Peyer's patch (tissue), 4 donors: ENCODE measurements around the gene NCMAP. TPM values are rescaled to one million over a fixed set of nuclear protein-coding genes. Genes with fewer than 3 reads are reported as not detected.
"Not testable (repeated sequence)": the region's sequence is repeated elsewhere in the genome, so short reads cannot be mapped to it uniquely, and the experiment has no call there.

Experiments used
- DNase-seq, 3 donors: peaks; one replicate each; pipeline ENCODE4 v3.0.0-alpha.2; 2017 to 2019
- H3K27ac ChIP-seq, 4 donors: fragments of 200-600 bp; sonication (generic); one replicate each; pipeline ENCODE4 v1.5.1; 2016 to 2019
- H3K27me3 ChIP-seq, 2 donors: fragments of 200-600 bp; sonication (generic); one replicate each; pipeline ENCODE4 v1.5.1; 2019
- H3K36me3 ChIP-seq, 3 donors: fragments of 200-600 bp; sonication (generic); one replicate each; pipeline ENCODE4 v1.5.1; 2016 to 2019
- H3K4me1 ChIP-seq, 4 donors: fragments of 200-600 bp; sonication (generic); one replicate each; pipeline ENCODE4 v1.5.1; 2016 to 2019
- H3K4me3 ChIP-seq, 4 donors: fragments of 200-600 bp; sonication (generic); 1 replicate in 3 of 4; 2 replicates in 1 of 4; pipeline ENCODE4 v1.5.1; 2016 to 2019; ENCODE audit warnings: mild to moderate bottlenecking in 1 of 4
- H3K9me3 ChIP-seq, 4 donors: fragments of 200-600 bp; sonication (generic); one replicate each; pipeline ENCODE4 v1.5.1; 2016 to 2019; ENCODE audit warnings: mild to moderate bottlenecking in 1 of 4
- POLR2A ChIP-seq, 2 donors: fragments of 450-650 bp; IDR thresholded peaks; one replicate each; pipeline ENCODE4 v1.5.1; 2017; ENCODE audit warnings: antibody characterized with exemption in 2 of 2, mild to moderate bottlenecking in 2 of 2, moderate library complexity in 2 of 2
- total RNA-seq, 4 donors: library from RNA; depleted of rRNA; stranded (reverse); fragments of >200 nt; gene quantifications; one replicate each; pipeline ENCODE4 v1.1.0, GENCODE V29; 2016
- TF ChIP-seq, protein P1 (sequence below), 6 experiments: fragments of 450-650 bp in 4 of 6; fragments of 200-600 bp in 2 of 6; sonication (generic) in 1 of 6; IDR thresholded peaks; one replicate each; pipeline ENCODE4 v1.5.1; 2017 to 2019; ENCODE audit warnings: antibody characterized with exemption in 6 of 6, mild to moderate bottlenecking in 3 of 6, moderate library complexity in 1 of 6

Gene NCMAP
- total RNA-seq, 4 donors from 2014 or later = 1.6 to 9.5 (median 4.2) TPM

DNA sequence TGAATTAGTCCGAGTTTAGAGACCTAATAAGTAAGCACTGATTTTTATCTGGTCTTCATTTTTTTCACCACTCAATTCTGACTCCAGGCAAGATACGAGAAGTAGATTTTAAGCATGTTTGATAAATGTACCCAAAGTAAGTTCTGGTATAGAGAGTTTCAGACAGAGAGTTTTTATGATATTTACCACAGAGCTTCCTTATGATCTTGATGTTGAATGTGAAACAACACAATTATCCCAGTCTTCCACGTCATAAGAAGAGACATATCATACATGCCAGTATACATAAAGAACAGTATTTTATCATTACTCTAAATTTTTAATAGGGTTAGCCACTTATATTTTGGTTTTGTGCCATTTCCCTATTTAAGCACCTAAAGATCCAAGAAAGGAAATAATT is 7.8 kb upstream of the NCMAP start:
- Histone ChIP-seq H3K4me1 (peaks cover 0 to 9% (median 0%) of the 10 kb centered on the region in 4 donors), H3K4me3 (no peak overlapping the region), H3K27ac (no peak overlapping the region), H3K27me3 (no peaks in the 10 kb centered on the region), H3K36me3 (no peaks in the 10 kb centered on the region), H3K9me3 (no peaks in the 10 kb centered on the region)
- TF ChIP-seq, protein P1, sequence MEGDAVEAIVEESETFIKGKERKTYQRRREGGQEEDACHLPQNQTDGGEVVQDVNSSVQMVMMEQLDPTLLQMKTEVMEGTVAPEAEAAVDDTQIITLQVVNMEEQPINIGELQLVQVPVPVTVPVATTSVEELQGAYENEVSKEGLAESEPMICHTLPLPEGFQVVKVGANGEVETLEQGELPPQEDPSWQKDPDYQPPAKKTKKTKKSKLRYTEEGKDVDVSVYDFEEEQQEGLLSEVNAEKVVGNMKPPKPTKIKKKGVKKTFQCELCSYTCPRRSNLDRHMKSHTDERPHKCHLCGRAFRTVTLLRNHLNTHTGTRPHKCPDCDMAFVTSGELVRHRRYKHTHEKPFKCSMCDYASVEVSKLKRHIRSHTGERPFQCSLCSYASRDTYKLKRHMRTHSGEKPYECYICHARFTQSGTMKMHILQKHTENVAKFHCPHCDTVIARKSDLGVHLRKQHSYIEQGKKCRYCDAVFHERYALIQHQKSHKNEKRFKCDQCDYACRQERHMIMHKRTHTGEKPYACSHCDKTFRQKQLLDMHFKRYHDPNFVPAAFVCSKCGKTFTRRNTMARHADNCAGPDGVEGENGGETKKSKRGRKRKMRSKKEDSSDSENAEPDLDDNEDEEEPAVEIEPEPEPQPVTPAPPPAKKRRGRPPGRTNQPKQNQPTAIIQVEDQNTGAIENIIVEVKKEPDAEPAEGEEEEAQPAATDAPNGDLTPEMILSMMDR (IDR thresholded peaks at IDR 0.05) = no peak
- TF ChIP-seq POLR2A (IDR thresholded peaks at IDR 0.05) = no peak
- no peak for DNase-seq

DNA sequence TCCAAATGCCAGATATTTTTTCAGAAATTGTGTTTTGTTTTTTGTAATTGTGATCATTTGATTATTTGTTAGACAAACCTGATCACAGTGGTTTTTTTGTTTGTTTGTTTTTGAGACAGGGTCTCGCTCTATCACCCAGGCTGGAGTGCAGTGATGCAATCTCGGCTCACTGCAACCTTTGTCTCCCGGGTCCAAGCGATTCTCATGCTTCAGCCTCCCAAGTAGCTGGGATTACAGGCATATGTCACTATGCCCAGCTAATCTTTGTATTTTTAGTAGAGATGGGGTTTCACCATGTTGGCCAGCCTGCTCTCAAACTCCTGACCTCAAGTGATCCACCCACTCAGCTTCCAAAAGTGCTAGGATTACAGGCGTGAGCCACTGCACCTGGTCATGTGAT is 6.7 kb upstream of the NCMAP start:
- not testable (repeated sequence) for H3K27ac ChIP-seq, H3K4me1 ChIP-seq, DNase-seq, H3K9me3 ChIP-seq, H3K36me3 ChIP-seq, H3K27me3 ChIP-seq, H3K4me3 ChIP-seq

DNA sequence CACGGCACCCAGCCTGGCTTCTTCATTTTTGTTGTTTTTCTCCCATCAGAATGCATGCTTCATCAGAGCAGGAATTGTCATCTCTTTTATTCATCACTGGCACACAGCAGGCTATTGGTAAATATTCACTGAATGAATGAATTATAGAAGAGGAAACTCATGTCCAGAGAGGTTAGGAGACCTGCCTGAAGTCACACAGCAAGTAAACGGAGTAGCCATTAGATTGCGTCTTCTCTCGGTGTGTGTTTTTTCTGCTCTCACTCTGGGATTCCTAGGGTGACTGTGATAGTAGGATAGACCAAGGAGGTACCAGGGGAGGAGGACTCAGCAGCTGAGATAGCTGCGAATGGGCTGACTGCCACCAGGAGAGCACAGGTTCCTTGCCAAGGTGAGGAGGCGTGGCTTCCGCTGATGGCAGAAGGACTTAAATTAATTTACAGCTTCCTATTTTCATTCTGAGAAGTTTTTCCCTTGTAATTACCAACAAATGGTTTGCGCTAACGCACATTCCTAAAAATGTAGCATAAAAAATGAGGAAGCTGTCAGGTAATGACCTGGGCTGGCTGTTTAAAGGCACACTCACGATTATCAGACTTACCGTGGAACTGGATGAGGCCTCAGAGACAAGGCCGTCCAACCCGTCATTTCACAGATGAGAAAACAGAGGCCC is 4.5 kb upstream of the NCMAP start:
- Histone ChIP-seq H3K27ac (no peak overlapping the region), H3K4me1 (peaks cover 0 to 19% (median 5%) of the 10 kb centered on the region in 4 donors), H3K4me3 (no peak overlapping the region), H3K9me3 (no peaks in the 10 kb centered on the region), H3K36me3 (no peaks in the 10 kb centered on the region), H3K27me3 (no peaks in the 10 kb centered on the region)
- peak in 2 of 3 donors; percentile 65 to 78 for DNase-seq
- TF ChIP-seq, protein P1 (IDR thresholded peaks at IDR 0.05) = peak in 3 of 6 experiments; percentile 18 to 24 (median 23)
- TF ChIP-seq POLR2A (IDR thresholded peaks at IDR 0.05) = no peak

DNA sequence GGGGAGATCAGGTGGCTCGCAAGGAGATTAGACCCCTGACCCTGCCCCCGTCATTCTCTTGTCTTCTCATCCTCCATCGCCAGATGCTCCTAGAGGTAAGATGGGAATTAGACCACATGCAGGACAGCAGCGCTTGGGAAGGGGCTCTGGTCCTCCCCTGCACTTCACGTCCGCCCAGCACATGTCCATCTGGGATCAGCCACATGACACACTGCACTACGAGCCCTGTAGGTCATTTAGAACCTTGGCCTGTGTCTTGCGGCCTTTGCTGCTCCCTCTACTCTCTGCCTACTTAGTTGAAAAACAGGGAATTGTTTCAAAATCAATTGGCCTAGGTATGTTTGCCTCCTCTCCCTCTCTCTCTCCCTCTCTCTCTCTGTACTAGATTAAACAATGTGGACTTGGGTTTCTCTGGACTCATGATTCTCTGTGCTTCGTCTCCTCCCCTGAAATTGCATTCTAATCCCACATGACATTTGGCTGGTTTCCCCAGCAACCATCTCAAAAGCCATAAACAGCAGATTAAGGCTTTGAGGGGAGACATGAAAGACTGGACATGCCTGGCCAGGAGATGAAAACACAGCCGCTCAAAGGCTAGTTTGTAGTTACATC is 3.8 kb upstream of the NCMAP start:
- H3K4me3 ChIP-seq = no peak overlapping the region
- H3K27ac ChIP-seq = no peak overlapping the region
- H3K4me1 ChIP-seq = peaks cover 0 to 23% (median 5%) of the 10 kb centered on the region in 4 donors
- no peaks in the 10 kb centered on the region for H3K36me3 ChIP-seq
- no peak for DNase-seq
- no peaks in the 10 kb centered on the region for H3K27me3 ChIP-seq
- no peaks in the 10 kb centered on the region for H3K9me3 ChIP-seq
- no peak for TF ChIP-seq POLR2A (IDR thresholded peaks at IDR 0.05)
- TF ChIP-seq, protein P1 (IDR thresholded peaks at IDR 0.05) = no peak

DNA sequence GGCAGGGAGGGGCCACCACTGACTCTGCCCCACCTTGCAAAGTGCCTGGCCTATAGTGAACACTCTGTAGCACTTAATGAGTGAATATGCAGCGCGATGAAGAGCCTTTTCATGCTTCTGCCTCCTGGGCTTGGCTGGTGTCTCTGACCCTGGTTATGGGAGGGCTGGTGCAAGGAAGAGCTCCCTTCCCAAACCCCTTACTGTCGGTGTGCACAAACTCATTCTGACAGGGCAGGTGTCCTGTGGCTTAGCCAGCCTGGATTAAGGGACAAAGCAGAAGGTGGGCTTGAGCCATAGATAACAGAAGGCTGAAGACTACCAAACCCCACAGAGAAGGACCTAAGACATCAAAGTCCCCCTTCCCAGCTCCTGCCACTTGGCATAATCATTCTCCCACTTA is 2.0 kb upstream of the NCMAP start:
- DNase-seq = peak in 1 of 3 donors; percentile 23
- no peaks in the 10 kb centered on the region for H3K27me3 ChIP-seq
- H3K4me1 ChIP-seq = peaks cover 0 to 23% (median 5%) of the 10 kb centered on the region in 4 donors
- no peak overlapping the region for H3K4me3 ChIP-seq
- no peak overlapping the region for H3K27ac ChIP-seq
- H3K36me3 ChIP-seq = no peaks in the 10 kb centered on the region
- TF ChIP-seq, protein P1 (IDR thresholded peaks at IDR 0.05) = no peak
- no peak for TF ChIP-seq POLR2A (IDR thresholded peaks at IDR 0.05)
- H3K9me3 ChIP-seq = no peaks in the 10 kb centered on the region

DNA sequence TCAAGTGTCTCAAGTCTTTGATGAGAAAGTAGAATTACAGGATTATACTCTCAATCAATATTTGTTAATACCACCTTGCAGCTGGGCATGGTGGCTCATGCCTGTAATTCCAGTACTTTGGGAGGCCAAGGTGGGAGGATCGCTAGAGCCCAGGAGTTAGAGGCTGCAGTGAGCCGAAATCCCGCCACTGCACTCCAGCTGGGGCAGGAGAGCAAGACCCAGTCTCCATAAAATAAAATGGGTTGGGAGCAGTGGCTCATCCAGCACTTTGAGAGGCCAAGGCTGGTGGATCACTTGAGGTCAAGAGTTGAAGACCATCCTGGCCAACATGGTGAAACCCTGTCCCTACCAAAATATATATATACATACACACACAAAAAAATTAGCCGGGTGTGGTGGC is 1.2 kb upstream of the NCMAP start:
- TF ChIP-seq, protein P1 (IDR thresholded peaks at IDR 0.05) = no peak
- TF ChIP-seq POLR2A (IDR thresholded peaks at IDR 0.05) = no peak
- Histone ChIP-seq H3K27me3 (no peaks in the 10 kb centered on the region), H3K27ac (no peak overlapping the region), H3K9me3 (no peaks in the 10 kb centered on the region), H3K4me3 (no peak overlapping the region), H3K36me3 (no peaks in the 10 kb centered on the region), H3K4me1 (peaks cover 0 to 23% (median 5%) of the 10 kb centered on the region in 4 donors)
- peak in 1 of 3 donors; percentile 37 for DNase-seq
